ENCODE measurements around the gene CNOT4.
"Not testable (repeated sequence)": the region's sequence is repeated elsewhere in the genome, so short reads cannot be mapped to it uniquely, and the experiment has no call there.

CNOT4 gene

GRCh38 chr7:135447748-135448147, 62.2 kb downstream of the CNOT4 start:
- DNase-seq: no peak

GRCh38 chr7:135445690-135446089, 64.2 kb downstream of the CNOT4 start:
- no peak for DNase-seq

- DNase-seq: not testable (repeated sequence)
Measured at GRCh38 chr7:135445266-135445665, 64.6 kb downstream of the CNOT4 start.

- peak; percentile 55 for DNase-seq
Measured at GRCh38 chr7:135441791-135442190, 68.1 kb downstream of the CNOT4 start.

GRCh38 chr7:135434047-135434446, 75.9 kb downstream of the CNOT4 start:
- DNase-seq: no peak

GRCh38 chr7:135430626-135431025, 79.3 kb downstream of the CNOT4 start:
- no peak for DNase-seq

GRCh38 chr7:135428879-135429278, 81.0 kb downstream of the CNOT4 start:
- no peak for DNase-seq

GRCh38 chr7:135428011-135428410, 81.9 kb downstream of the CNOT4 start:
- DNase-seq: no peak

- no peak for DNase-seq
Measured at GRCh38 chr7:135427166-135427565, 82.7 kb downstream of the CNOT4 start.

GRCh38 chr7:135425036-135425435, 84.9 kb downstream of the CNOT4 start:
- DNase-seq: no peak

GRCh38 chr7:135420786-135421185, 89.1 kb downstream of the CNOT4 start:
- DNase-seq: no peak

- DNase-seq: no peak
Measured at GRCh38 chr7:135416431-135416830, 93.5 kb downstream of the CNOT4 start.

GRCh38 chr7:135414850-135415439, 95.0 kb downstream of the CNOT4 start:
- peak; percentile 39 for DNase-seq

- DNase-seq: no peak
Measured at GRCh38 chr7:135414208-135414607, 95.7 kb downstream of the CNOT4 start.

GRCh38 chr7:135411098-135411497, 98.8 kb downstream of the CNOT4 start:
- no peak for DNase-seq

- no peak for DNase-seq
Measured at GRCh38 chr7:135410543-135410942, 99.4 kb downstream of the CNOT4 start.

- no peak for DNase-seq
Measured at GRCh38 chr7:135409845-135410542, 99.9 kb downstream of the CNOT4 start.

- DNase-seq: no peak
Measured at GRCh38 chr7:135407884-135408283, 102.0 kb downstream of the CNOT4 start.

- DNase-seq: no peak
Measured at GRCh38 chr7:135406918-135407317, 103.0 kb downstream of the CNOT4 start.

- DNase-seq: no peak
Measured at GRCh38 chr7:135405969-135406368, 103.9 kb downstream of the CNOT4 start.

GRCh38 chr7:135403302-135403701, 106.6 kb downstream of the CNOT4 start:
- DNase-seq: no peak

- no peak for DNase-seq
Measured at GRCh38 chr7:135397689-135398088, 112.2 kb downstream of the CNOT4 start.

- no peak for DNase-seq
Measured at GRCh38 chr7:135392701-135393100, 117.2 kb downstream of the CNOT4 start.

GRCh38 chr7:135391514-135391913, 118.4 kb downstream of the CNOT4 start:
- no peak for DNase-seq

GRCh38 chr7:135390829-135391228, 119.1 kb downstream of the CNOT4 start:
- no peak for DNase-seq
